Astrocyte of the cerebellum (primary cell): ENCODE results near the gene CLRN1.

Experiments used
- DNase-seq: peaks from one replicate; pipeline ENCODE4 v3.0.0-alpha.2; 2011; ENCODE audit warnings: low read depth
- H3K4me3 ChIP-seq: 2 replicates; pipeline ENCODE4 v1.5.1; 2011; ENCODE audit warnings: mild to moderate bottlenecking, low read depth, low read length, moderate library complexity
- in situ Hi-C: cut with HindIII; loops from 2 replicates; pipeline ENCODE4 v1.10.0; 2017; ENCODE audit warnings: low sequenced_read_pairs
- TF ChIP-seq, protein P1 (sequence below): IDR thresholded peaks from 2 replicates; pipeline ENCODE4 v1.5.1; 2012; ENCODE audit warnings: low read length, low read depth, moderate library complexity, mild to moderate bottlenecking; ENCODE audit errors: missing control alignments

The CLRN1 gene

DNA sequence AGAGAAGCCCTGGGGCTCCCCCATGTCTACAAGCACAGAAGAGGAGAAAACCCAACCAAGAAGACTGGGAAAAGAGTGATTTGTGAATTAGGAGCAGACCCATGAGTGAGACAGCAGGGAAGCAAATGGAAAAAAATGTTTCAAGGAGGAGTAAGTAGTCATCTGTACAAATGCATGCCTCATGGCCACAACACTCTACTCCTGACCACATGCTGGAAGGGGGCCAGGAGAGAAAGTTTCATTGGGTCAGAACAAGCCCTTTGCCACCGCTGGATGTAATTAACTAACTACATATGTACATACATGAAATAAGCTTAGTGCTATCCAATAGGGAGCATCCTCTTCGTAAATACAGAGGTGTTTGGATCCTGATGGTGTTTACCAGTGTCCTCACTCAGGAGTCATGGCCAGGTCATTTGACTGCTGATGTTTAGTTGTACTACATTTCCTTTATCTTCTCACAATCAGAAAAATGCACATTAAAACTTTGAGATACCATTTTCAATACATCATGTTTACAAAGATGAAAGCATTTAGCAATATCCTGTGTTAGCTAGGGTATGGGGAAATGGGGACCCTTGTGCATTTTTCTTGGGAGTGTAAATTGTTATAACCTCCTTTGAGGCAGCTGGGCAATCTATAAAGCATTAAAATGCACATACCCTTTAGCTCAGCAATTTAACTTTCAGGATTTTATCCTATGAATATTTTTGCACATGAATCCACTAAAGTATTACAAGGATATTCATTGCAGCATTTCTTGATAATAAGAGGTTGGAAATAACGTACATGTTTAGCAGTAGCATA, 27.1 kb downstream of the CLRN1 start:
- DNase-seq, result peak; percentile 86

DNA sequence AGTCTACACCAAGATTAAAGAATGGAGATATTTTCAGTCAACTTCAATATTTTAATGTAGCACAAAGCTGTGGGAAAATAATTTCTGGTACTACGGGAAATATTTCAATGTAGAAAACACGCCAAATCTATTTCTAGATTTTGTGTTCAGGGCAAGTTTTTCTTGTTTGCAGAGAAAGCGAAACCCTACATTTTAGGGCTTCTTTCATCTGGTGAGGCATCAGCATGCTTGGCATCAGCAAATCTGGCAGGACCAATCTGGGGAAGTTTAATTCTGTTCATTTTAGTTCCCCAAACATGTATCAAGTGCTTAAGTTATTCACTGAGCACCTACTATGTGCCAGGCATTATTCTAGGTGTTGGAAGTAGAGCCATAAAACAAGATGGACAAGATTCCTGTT, 30.3 kb downstream of the CLRN1 start:
- TF ChIP-seq, protein P1, sequence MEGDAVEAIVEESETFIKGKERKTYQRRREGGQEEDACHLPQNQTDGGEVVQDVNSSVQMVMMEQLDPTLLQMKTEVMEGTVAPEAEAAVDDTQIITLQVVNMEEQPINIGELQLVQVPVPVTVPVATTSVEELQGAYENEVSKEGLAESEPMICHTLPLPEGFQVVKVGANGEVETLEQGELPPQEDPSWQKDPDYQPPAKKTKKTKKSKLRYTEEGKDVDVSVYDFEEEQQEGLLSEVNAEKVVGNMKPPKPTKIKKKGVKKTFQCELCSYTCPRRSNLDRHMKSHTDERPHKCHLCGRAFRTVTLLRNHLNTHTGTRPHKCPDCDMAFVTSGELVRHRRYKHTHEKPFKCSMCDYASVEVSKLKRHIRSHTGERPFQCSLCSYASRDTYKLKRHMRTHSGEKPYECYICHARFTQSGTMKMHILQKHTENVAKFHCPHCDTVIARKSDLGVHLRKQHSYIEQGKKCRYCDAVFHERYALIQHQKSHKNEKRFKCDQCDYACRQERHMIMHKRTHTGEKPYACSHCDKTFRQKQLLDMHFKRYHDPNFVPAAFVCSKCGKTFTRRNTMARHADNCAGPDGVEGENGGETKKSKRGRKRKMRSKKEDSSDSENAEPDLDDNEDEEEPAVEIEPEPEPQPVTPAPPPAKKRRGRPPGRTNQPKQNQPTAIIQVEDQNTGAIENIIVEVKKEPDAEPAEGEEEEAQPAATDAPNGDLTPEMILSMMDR, result no peak
- no peak for DNase-seq
- in situ Hi-C loops, result no loop called here
- H3K4me3 ChIP-seq, result no peak overlapping the region

More for the DNA sequence above, 27.1 kb downstream of the CLRN1 start:
- in situ Hi-C loops, result no loop called here
- TF ChIP-seq, protein P1, result no peak
- no peak overlapping the region for H3K4me3 ChIP-seq

DNA sequence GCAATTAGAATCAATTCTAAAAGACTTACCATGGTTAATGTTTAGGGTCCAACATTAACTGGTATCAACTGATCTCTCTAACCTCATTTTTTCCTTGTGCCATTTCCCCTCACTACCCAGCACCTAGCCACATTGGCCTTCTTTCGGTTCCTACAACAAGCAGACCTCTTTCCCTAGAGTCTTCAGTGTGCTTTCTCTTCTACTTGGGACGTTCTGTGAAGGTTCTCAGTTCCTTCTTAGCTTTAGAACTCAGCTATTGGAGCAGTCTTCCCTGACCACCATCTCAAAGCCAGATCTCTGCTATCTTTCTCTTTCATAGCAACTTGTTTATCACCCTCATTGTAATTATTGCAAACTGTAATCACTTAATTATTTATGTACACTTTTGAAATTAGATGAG, 35.8 kb downstream of the CLRN1 start:
- no peak overlapping the region for H3K4me3 ChIP-seq
- no peak for DNase-seq
- TF ChIP-seq, protein P1, result no peak
- in situ Hi-C loops, result no loop called here

DNA sequence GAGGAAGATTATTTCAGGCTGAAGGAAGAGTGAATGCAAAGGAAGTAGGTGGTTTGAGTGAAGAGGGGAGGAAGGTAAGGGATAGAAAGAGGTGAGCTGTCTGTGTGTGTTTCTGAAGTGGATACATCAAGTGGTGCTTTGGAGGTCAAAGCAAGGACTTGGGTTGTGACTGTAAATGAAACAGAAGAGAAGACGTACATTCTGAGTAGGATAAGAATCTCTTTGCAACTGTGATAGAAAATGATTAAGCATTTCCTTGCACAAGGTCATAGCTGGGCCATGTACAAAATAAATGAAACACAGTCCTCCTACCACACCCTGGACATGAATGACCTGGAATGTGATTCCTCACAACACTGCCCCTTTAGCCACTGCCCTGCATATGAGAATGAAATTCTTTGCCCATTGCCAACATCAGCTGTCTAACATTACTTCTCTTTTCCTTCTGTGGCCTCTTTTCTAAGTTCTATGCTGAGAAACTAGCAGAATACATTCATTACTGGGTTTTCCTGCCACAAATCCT, 39.0 kb downstream of the CLRN1 start:
- DNase-seq, result no peak
- no peak overlapping the region for H3K4me3 ChIP-seq
- in situ Hi-C loops, result no loop called here
- TF ChIP-seq, protein P1, result no peak

DNA sequence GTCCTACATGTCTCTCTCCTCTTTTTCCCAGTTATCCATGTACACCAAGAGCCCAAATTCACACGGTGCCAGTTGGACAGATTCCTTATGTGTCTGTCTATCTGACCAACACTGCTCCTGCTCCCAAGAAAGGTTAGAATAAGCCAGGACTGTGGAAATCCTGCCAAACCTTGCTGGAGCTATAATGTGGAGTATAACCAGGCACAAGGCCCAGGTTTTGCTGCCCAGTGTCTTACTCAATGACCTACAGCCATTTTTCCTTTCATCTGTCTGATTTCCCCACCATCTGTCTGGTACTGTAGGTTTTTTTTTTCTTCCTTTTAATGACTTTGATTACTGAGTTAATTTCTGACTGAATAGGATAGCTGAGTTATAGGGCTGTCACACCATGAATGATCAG, 40.8 kb downstream of the CLRN1 start:
- in situ Hi-C loops, result no loop called here
- no peak overlapping the region for H3K4me3 ChIP-seq

DNA sequence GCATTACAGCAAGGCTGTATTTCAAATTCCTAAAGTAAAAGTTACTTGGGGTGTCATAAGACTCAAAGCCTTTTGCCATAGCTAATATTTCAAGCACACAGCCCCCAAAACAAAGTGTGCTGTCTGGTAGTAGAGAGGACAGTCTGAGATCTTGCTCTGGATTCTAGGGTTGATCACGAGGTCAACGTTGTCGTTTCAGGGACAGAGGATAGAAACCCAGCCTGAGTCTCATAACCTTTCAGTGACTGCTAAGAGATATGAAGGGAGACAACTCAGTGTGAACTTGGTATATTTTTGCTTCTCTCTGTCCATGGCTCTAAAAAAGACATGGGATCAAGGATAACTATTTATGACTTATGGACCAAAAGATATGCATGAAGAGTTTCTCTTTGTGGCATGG, 41.7 kb downstream of the CLRN1 start:
- no peak overlapping the region for H3K4me3 ChIP-seq
- TF ChIP-seq, protein P1, result no peak
- in situ Hi-C loops, result no loop called here
- no peak for DNase-seq

More for the DNA sequence above, 40.8 kb downstream of the CLRN1 start:
- no peak for DNase-seq
- TF ChIP-seq, protein P1, result no peak
